AG08395 (cell line): Measurements from ENCODE around the gene UBE2L3.
"Not testable (repeated sequence)": the region's sequence is repeated elsewhere in the genome, so short reads cannot be mapped to it uniquely, and the experiment has no call there.

Experiments used
- DNase-seq: peaks from one replicate; pipeline ENCODE4 v3.0.0; 2012; ENCODE audit warnings: mixed read lengths, low spot score

UBE2L3 gene

DNA sequence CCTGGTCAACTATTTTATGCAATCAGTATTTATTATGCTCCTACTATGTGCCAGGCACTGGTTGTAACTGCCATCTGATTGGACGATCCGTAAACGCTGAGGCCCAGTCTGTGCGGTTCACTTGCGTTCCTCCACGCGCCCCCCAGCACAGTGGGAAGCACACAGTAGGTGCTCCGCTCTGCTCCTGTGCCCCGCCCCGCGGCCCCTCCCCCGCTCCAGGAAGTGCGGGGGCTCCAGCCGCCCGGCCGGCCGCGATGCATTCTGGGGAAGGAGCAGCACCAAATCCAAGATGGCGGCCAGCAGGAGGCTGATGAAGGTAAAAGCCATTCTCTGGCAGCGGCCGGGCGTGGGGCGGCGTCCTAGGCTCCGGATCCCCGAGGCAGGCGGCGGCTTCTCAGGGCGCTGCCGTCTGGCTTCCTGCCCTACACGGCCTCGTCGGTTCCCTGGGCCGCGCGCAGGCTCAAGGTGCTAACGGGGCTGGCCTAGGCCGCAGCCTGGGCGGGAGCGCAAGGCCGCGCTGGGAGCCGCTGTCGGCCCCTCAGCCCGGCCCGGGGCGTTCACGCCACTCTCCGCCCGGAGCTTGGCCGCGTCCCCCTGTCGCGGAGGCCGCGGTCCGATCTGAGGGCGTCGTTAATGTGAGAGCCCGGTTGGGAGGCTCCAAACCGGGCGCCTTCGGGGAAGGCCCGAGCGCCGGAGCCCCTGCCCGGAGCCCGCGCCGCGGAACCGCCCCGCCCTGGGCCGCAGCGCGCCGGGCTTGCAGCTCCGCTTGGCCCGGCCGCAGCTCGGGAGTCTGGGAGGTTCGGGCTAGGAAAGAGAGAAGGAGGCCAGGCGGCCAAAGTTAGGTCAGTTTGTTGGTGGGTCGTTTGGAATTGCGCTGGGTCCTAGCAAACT lies at the start of gene UBE2L3:
UBE2L3 (plus strand) TSS at position 259 of the 891 bp plus-strand sequence; CDS start at position 290, 31 bp downstream.
- DNase-seq = peak; percentile 88

DNA sequence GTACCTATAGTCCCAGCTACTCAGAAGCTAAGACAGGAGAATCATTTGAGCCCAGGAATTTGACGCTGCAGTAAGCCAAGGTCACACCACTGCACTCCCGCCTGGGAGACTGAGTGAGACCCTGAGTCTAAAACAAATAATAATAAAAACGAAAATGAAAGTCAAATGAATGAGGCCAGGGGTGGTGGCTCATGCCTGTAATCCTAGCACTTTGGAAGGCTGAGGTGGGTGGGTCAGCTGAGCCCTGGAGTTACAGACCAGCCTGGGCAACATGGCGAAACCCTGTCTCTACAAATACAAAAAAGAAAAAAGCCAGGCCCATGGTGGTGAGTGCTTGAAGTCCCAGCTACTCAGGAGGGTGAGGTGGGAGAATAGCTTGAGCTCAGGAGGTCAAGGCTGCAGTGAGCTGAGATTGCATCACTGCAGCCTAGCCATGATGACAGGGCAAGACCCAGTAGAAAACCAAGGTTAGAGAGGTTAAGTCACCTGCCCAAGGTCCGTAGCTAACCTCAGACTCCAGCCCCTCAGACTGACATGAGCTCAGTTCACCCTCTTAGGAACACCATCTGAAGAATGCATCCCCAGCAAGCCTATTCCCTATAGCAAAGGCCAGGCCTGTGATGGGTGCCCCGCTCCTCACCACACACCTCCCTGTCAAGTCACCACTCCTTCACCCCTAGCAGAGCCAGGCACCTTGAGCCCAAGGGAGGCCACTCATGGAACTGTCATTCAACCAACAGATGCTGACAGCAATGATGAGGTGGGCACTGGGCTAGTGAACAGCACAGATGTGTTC lies 40.6 kb upstream of the UBE2L3 start:
- not testable (repeated sequence) for DNase-seq

DNA sequence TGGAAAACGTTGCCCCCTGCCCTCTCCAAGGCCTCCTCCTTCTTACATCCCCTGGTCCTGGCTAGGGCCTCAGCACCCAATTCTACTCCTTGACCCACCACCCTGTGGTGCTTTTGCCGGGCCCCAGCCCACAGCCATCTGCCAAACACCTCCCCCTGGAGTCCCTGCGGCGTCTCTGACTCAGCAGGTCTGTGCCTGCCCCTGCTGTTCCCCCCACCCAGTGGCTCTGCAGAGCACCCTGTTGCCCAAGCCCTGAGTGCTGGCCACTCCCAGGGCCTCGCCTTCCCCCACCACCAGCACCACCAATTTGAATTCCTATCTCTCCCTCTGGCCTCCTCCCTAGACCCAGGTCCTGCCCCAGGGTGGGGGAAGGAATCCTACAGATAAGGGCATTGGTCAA lies 36.0 kb upstream of the UBE2L3 start:
- not testable (repeated sequence) for DNase-seq

DNA sequence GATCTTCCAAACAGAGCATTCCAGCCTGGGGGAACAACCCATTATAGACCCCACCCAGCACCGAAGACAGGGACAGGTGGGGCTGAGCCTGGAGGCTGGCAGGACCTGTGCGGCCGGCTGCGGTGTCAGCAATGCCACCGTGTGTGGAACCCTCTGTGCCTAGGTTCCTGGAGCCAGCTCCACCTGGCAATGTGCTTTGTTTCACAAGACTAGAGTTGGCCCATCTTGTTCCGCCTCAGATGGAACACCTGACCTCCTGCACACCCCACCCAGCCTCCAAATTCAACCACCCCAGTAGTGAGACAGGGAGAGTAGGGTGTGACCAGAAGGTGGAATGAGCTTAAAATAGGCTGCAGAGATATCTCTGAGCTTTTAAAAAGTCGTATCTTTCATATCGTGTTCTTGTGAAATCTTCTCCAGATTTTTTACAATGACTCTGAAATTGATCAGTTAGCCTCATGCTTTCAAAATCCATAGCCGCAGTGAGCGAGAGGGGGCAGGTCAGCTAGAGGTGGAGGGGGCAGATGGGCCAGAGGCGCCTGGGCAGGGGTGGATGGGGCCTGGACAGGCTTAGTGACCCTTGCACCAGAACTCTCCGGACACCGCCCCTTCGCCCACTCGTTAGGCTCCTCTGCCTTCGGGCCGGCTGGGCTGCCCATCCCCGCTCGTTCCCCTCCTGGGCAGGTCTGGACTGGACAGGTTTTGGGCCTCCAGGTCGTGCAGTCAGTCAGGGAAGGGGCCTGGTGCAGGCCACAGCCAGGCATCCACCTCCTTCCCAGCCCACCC lies 34.5 kb upstream of the UBE2L3 start:
- not testable (repeated sequence) for DNase-seq

DNA sequence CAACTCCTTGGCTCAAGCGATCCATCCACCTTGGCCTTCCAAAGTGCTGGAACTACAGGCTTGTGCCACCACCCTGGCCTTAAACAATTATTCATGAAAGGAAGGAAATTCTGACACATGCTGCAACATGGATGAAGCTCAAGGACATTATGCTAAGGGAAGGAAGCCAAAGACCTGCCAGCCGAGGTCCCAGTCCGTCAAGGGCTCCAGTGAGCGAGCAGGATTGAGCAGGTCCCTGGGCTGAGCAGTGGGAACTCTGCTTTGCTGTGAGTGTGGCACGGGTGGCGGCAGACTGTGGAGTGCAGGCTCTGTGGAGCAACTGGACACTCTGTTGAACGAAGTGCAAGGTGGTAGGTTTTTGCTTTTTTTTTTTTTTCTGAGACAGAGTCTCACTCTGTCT lies 27.7 kb upstream of the UBE2L3 start:
- DNase-seq = not testable (repeated sequence)

DNA sequence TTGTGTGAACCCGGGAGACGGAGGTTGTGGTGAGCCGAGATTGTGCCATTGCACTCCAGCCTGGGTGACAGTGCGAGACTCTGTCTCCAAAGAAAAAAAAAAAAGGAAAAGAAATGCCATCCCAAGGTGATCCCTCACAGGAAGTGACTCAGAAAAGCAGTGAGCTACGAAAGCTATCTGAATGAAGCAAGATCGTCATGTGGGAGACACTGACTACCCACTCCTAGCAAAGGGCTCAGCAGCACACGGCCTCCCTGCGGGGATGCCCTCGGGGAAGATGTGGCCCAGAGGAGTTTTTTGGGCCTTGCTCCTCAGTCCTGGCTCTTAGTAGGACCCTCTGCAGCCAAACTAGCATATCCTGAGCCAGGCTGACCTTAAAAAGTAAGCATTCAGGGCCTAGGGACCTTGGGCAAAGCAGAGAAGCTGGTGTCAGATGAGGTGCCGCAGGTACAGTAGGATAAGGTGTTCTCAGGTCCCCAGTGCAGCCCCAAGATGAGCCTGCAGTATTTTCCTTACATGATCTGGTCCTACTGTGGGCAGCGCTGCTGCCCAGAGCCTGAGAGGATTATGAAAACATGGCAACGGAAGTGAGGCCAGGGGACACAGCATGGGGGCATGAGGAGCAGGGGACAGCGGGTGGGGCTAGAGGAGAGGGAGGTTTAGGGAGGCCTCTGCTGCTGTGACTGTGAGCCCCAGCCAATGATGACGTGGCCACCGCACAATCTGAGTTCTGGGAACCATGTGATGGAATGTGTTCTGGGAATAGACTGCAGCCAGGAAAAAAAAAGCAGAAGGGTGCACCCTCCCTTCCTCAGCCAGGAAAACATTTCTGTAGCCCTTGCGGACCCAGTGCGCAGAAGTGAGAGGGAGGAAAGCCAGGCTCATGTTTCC lies 22.8 kb upstream of the UBE2L3 start:
- not testable (repeated sequence) for DNase-seq

DNA sequence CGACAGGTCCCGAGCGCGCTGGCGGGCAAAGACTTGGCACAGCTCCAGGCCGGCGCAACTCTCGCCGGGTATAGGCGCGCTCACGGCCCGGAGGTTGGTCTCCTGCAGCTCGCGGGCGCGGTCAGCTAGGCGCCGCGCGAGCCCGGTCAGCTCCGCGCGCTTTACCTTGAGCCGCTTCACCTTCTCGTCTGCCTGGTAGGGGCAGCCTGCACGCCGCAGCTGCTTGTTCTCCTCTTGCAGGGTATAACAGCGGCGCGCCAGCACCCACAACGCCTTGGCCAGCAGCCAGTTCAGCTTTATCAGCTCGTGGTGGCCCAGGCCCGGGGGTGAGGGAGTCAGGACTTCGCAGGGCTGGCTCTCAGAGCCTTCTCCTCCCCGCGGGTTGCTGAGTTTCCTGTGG lies 18.0 kb upstream of the UBE2L3 start:
- DNase-seq = not testable (repeated sequence)

DNA sequence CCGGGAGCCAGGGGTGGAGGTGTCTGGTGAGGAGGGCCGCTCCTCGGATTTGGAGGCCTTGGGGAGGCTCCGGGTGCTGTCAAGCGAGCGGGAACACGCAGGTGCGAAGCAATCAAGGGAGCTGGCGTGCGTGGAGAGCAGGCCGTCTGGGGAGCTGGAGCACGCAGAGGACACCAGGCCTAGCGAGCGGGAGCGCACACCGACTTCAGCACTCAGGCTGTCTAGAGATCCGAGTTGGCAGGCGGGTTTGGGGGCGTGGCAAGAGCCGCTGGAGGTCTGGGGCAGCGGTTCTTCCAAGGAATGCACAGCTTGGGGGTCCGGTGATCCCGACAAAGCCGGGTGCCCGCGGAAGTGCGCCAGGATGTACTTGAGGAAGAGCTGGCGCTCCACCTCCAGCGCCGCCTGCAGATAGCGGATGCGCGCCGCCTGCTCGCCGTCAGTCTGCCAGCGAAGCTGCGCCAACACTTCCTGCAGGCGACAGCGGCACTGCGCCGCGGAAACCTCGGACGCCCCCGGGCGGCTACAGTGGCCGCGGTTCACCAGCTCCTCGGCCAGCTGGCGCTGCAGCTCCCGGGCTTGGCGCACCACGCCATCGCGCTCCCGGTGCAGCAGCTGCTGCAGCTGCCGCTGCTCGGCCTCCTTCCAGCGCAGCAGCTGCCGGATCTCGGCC lies 17.4 kb upstream of the UBE2L3 start:
- not testable (repeated sequence) for DNase-seq

DNA sequence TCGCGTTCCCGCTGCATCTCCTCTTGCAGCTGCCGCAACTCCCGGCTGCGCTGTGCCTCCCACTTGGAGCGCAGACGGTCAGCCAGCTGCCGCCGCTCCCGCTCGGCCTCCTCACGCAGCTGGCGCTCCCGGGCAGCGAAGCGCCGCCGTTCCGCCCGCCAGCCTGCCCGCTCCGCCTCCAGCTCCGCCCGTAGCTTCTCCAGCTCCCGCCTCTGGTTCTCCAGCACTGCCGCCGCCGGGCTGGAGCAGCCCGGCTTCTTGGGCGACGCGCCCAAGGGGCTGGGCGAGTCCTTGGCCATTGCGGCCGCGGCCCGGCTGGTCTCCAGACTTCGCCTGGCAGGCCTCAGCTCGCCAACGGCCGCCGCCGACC lies 16.9 kb upstream of the UBE2L3 start:
- DNase-seq = not testable (repeated sequence)

DNA sequence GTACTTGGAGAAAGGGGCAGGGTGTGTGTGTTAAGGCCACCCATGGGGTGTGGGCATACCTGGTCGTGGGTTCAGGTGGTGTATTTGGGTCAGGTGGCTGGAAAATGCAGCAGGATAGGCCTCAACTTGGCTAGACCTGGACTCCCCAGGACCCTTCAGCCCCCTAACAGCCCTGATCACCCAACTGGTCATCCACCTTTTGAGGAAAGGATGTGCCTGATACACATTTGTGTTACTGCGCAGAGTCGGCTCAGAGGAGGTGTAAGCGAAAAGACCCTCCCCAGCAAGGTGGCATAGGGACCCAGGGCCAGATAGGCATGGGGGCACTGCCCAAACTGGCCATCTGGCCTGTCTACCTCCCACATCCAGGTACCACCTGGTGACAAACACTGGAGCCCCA lies 16.2 kb upstream of the UBE2L3 start, which contains the start of gene RIMBP3C:
RIMBP3C (minus strand) TSS at position 101 of the 400 bp plus-strand sequence. CDS start 485 bp downstream, outside the sequence.
- not testable (repeated sequence) for DNase-seq

DNA sequence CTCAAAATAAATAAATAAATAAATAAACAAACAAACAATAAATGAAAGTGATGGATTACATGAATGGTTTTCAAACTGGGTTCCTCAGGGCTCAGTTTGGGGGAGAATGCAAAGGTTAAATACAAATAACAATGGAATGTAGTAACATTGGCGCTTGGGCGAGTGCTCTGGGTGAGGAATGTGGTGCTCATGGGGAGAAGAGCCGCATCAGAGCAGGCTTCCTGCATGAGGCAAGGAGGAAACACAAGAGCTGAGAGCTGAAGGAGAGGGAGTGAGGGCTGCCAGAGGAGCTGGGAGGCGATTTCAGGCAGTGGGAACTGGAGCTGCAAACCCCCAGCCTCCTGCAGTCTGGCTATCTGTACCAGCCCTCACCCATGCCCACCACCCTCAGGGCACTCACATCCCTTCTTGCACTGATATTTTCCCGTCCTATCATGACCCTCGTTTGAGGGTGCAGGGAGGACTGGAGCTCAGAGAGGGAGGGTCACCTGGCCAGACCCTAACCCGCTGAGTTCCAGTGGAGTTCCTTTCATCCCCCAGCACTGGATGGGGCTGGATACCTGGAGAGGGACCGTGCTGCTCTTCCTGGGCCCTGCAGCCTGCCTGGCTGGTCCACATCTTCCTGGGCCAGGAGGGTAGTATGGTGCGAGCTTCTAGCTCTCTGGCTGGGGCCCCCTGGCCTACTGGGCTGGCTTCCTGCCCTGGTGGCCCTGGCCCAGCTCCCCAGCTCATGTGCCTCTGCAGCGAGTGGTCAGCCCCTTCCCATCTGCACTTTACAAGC lies 8.0 kb upstream of the UBE2L3 start:
- not testable (repeated sequence) for DNase-seq

DNA sequence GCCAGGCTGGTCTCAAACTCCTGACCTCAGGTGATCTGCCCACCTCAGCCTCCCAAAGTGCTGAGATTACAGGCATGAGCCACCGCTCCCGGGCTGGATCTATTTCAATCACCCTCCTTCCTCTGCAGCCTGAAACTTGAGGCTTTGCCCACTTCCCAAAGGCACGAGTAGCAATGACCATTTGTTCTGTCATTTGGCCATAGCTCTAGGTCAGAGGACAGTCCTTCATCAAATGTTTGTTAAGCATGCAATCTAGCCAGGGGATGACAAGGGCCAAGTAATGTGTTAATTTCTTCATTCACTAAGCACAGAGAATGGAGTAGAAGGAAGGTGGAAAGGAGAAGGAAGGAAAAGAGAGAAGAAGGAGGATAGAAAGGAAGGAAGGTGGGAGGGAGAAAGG lies 6.9 kb upstream of the UBE2L3 start:
- DNase-seq = not testable (repeated sequence)

DNA sequence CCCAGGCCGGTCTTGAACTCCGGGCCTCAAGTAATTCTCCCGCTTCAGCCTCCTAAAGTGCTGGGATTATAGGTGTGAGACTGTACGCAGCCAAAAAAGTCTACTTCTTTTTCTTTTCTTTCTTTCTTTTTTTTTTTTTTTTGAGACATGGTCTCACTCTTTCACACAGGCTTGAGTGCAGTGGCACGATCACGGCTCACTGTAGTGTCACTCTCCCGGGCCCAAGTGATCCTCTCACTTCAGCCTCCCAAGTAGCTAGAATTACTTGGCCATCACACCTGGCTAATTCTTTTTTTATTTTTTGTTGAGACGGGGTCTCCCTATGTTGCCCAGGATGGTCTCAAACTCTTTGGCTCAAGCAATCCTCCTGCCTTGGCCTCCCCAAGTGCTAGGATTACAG lies 3.6 kb upstream of the UBE2L3 start:
- DNase-seq = no peak

DNA sequence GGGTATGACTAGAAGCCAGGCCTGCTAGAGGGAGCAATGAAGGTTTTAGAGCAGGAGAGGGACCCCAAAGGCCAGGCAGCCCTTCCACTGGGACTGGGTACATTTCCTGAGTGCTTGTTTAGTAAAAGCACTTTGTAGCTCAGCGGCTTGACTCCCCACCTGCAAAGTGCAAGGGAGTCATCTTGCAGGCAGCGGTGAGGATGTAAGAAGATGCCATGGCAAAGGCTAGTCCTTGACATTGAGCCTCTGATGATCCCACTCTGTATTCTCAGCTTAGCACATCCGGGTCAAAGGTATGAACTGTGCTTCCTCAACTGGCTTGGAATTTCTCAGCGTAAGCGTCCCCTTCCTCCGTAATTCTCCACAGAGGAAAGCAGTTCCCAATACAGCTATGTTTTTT lies 3.1 kb upstream of the UBE2L3 start:
- no peak for DNase-seq

DNA sequence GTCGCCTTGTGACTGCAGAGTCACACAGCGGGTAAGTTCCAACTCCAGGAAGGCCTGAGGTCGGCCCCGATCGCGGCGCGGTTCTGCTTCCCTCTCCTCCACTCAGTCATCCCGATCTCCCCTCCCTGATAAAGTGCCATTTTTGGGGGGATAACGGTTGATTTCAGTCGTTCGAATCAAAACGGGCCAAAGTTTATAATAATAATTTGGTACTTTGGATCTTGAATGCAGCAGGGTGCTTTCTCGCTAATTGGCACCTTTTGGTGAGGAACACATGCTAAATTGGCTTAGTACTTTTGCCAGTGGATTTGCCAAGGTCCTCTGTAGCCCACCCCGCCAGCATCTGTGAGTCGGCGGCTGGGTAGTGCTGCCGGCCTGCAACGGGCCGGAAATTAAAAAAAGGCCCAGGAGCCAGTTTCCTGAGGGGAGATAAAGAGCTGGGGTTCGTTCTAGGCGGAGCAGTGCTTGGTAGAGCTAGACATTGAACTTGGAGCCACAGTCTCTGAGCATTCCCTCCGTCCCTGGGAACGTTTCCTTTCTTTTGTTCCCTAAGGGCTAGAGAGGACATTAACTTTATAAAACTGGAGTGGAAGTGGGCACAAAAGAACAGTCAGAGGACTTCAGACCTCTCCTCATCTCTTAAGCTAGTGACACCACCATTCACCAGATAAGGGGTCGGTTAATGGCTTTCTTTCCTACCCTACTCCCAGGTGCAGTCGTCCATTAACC lies 997 bp downstream of the UBE2L3 start:
- DNase-seq = peak; percentile 32

DNA sequence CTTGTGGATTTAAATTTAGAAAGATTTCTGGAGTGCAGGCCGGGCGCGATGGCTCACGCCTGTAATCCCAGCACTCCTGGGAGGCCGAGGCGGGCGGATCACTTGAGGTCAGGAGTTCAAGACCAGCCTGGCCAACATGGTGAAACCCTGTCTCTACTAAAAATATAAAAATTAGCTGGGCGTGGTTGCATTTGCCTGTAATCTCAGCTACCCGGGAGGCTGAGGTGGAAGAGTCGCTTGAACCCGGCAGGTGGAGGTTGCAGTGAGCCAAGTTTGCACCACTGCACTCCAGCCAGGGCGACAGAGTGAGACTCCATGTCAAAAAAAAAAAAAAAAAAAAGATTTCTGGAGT lies 1.5 kb downstream of the UBE2L3 start:
- not testable (repeated sequence) for DNase-seq

DNA sequence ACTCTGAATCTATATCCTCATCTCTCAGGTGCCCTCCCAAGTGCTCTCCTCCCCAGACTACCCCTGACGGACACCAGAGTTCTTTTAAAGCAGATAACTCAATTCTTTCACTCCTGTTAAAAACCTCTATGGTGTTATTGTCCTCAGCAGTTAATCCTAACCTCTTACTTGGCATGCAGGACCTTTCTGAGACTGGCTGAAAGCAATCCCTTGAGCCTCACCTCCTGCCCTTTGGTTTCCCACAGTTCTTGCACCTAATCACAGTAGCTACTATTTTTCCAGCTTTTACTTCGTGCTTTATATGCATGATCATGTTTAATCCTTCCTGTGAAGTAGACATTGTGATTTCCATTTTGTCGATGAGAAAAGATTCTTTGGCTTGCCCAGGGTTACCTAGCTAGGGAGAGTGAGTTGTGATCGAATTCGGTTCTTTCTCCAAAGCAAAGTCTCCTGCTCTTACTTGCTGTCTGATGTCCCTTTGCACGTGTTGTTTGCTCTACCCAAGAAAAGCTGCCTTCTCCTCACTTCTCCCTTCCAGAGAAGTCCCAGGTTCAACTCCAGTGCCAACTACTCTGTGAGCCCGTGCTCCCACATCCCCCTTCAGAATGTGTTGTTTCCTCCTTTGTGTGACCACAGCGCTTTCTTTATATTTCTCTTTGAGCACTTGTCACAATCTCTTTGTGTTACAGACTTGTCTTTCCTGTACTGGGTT lies 2.1 kb downstream of the UBE2L3 start:
- DNase-seq = no peak

DNA sequence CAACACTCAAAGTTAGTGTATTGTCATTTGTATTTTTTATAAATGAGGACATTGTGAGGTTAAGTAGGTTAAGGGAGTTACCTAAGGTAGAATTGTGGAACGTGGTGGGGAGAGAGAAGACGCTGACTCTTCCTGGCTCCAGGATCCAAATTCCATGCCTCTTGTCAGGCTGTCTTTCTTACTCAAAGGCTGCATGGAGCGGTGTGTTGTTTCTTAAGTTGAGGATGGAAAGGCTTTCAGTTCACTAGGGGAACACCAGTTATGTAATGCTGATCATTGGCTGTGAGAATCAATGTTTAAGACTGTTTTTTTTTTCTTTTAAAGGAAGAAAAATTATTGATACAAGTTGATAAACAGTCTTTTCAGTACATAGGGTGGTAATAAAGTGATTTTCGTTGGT lies 2.9 kb downstream of the UBE2L3 start:
- no peak for DNase-seq
